MCF 10A (cell line): ENCODE measurements around the gene FAM200C. TPM values are rescaled to one million over a fixed set of nuclear protein-coding genes. Genes with fewer than 3 reads are reported as not detected.
A peak's percentile ranks its signal among the peaks of the same experiment; 100 is the strongest.

Experiments used
- BruUV-seq: library from RNA; stranded (reverse); fragments of 400-500 nt; replicated peaks from 2 replicates; lab custom pipeline; 2021; lab: Mats Ljungman, UMichigan
- CTCF ChIA-PET: fragments of 300-600 bp; sonication (Branson Sonifier 250); formaldehyde crosslinking; extraction: SDS; loops from one replicate; lab custom pipeline; 2021; ENCODE audit warnings: antibody characterized with exemption, inconsistent platforms; lab: Yijun Ruan, JAX
- POLR2A ChIA-PET: fragments of 300-600, 350-650 bp; sonication (Branson Sonifier 250); formaldehyde crosslinking; extraction: SDS; loops from one replicate; lab custom pipeline; 2020; ENCODE audit warnings: antibody characterized with exemption, inconsistent platforms; lab: Yijun Ruan, JAX
- DNase-seq: peaks from one replicate; pipeline ENCODE4 v3.0.0-alpha.2; 2018; ENCODE audit not compliant: unreplicated experiment
- H3K27ac Mint-ChIP-seq: one replicate; pipeline ENCODE4 v1.8.0; 2022; ENCODE audit warnings: mild to moderate bottlenecking, low read depth, mixed read lengths; ENCODE audit not compliant: unreplicated experiment
- H3K27me3 Mint-ChIP-seq: one replicate; pipeline ENCODE4 v1.8.0; 2022; ENCODE audit warnings: mixed read lengths; ENCODE audit not compliant: insufficient read depth, unreplicated experiment
- H3K36me3 Mint-ChIP-seq: one replicate; pipeline ENCODE4 v1.8.0; 2022; ENCODE audit warnings: mild to moderate bottlenecking, moderate library complexity, mixed read lengths; ENCODE audit not compliant: insufficient read depth, unreplicated experiment
- H3K4me1 Mint-ChIP-seq: one replicate; pipeline ENCODE4 v1.8.0; 2022; ENCODE audit warnings: mixed read lengths; ENCODE audit not compliant: insufficient read depth, unreplicated experiment
- H3K4me3 Mint-ChIP-seq: one replicate; pipeline ENCODE4 v1.8.0; 2022; ENCODE audit warnings: mild to moderate bottlenecking, moderate library complexity, mixed read lengths; ENCODE audit not compliant: unreplicated experiment
- H3K9me3 Mint-ChIP-seq: one replicate; pipeline ENCODE4 v1.8.0; 2022; ENCODE audit warnings: mixed read lengths; ENCODE audit not compliant: unreplicated experiment
- CTCF ChIP-seq: fragments of 200-600 bp; IDR thresholded peaks from one replicate; pipeline ENCODE4 v1.8.0; 2022; ENCODE audit warnings: antibody characterized with exemption, mild to moderate bottlenecking; ENCODE audit not compliant: unreplicated experiment
- intact Hi-C: fragments of 100-400 bp; cut with micrococcal nuclease; formaldehyde crosslinking; loops from 2 replicates; pipeline ENCODE4 v1.14.1; 2022
- total RNA-seq: library from RNA; stranded (reverse); gene quantifications from 2 replicates; pipeline ENCODE4 v1.2.3, GENCODE V29; 2022

The FAM200C gene
- total RNA-seq, 1 experiment from 2014 or later = 2.2 TPM

- CTCF ChIA-PET = interaction anchor here (0.7 to 14.2 kb wide), 9 partner anchors 9 to 1678 kb away, joined by 3 to 197 read pairs (median 4); partner anchors contain the start of gene FAM200C
- Mint-ChIP-seq H3K27me3 (no peaks in the 10 kb centered on the region), H3K4me1 (peaks cover 52% of the 10 kb centered on the region), H3K9me3 (peaks cover 7% of the 10 kb centered on the region), H3K27ac (peak overlapping the region; percentile 99), H3K36me3 (peaks cover 26% of the 10 kb centered on the region), H3K4me3 (peak overlapping the region; percentile 99)
- TF ChIP-seq CTCF = no peak
- no TSS peak for BruUV-seq
- no peak for DNase-seq
- intact Hi-C loops = loop anchor here (5.0 kb wide), 1 partner anchor 418 kb away; no protein-coding TSS in a partner anchor
- POLR2A ChIA-PET = interaction anchor here (0.5 to 10.5 kb wide), 20 partner anchors 9 to 1688 kb away, joined by 3 to 272 read pairs (median 4); partner anchors contain the start of genes FAM200C and TTC1
Observed at GRCh38 chr5:160419458-160420330, 19.8 kb upstream of the FAM200C start.

- Mint-ChIP-seq H3K36me3 (peaks cover 35% of the 10 kb centered on the region), H3K4me3 (peak within 1 kb of the TSS; percentile 99), H3K4me1 (peaks cover 43% of the 10 kb centered on the region), H3K9me3 (peaks cover 7% of the 10 kb centered on the region), H3K27ac (peak within 1 kb of the TSS; percentile 99), H3K27me3 (no peaks in the 10 kb centered on the region)
- ChIA-PET POLR2A (interaction anchor here (0.5 to 10.5 kb wide), 24 partner anchors 8 to 1689 kb away, joined by 3 to 272 read pairs (median 4); partner anchors contain the start of genes FAM200C and TTC1), CTCF (interaction anchor here (0.6 to 14.2 kb wide), 13 partner anchors 8 to 1679 kb away, joined by 3 to 197 read pairs (median 4); partner anchors contain the start of gene FAM200C)
- intact Hi-C loops = no loop called here
- TF ChIP-seq CTCF = no peak
- DNase-seq = peak; percentile 98
- TSS peak; percentile 83 for BruUV-seq
Observed at GRCh38 chr5:160418561-160419457, 19.0 kb upstream of the FAM200C start, which contains the start of gene SLU7. Gene SLU7, minus strand, starts transcription at chr5:160419081. Its CDS starts 3,787 bp downstream, at chr5:160415294.

- peak overlapping the region; percentile 94 for H3K27ac Mint-ChIP-seq
Observed at GRCh38 chr5:160398806-160399205, 1.0 kb downstream of the FAM200C start.

More at GRCh38 chr5:160398806-160399205, 1.0 kb downstream of the FAM200C start:
- ChIA-PET POLR2A (interaction anchor here (0.9 to 13.8 kb wide), 8 partner anchors 9 to 390 kb away, joined by 3 to 272 read pairs (median 4); partner anchors contain the start of genes PTTG1, SLU7 and TTC1), CTCF (interaction anchor here (1.0 to 3.7 kb wide), 5 partner anchors 9 to 377 kb away, joined by 3 to 15 read pairs (median 4); no protein-coding TSS in a partner anchor)
- Mint-ChIP-seq H3K27me3 (no peaks in the 10 kb centered on the region), H3K4me3 (peak overlapping the region; percentile 85), H3K4me1 (peaks cover 14% of the 10 kb centered on the region), H3K36me3 (peaks cover 36% of the 10 kb centered on the region), H3K9me3 (no peaks in the 10 kb centered on the region)
- intact Hi-C loops = no loop called here
- BruUV-seq = no TSS peak
- no peak for TF ChIP-seq CTCF
- DNase-seq = no peak
